ENCODE data around the gene SERPINE1.

- TF ChIP-seq CTCF (IDR thresholded peaks at IDR 0.05) (no peak), POLR2A (IDR thresholded peaks at IDR 0.05) (no peak)
Measured at GRCh38 chr7:101156277-101156676, 29.4 kb downstream of the SERPINE1 start.

Measured in lower leg skin (tissue), 3 donors.